ENCODE results near the gene PLA2G6. TPM values are rescaled to one million over a fixed set of nuclear protein-coding genes. Genes with fewer than 3 reads are reported as not detected.

PLA2G6 gene
- total and polyA plus RNA-seq, 2 of the 4 experiments (the other 2 are of a cell fraction), result 6.1 to 10.3 TPM

DNA sequence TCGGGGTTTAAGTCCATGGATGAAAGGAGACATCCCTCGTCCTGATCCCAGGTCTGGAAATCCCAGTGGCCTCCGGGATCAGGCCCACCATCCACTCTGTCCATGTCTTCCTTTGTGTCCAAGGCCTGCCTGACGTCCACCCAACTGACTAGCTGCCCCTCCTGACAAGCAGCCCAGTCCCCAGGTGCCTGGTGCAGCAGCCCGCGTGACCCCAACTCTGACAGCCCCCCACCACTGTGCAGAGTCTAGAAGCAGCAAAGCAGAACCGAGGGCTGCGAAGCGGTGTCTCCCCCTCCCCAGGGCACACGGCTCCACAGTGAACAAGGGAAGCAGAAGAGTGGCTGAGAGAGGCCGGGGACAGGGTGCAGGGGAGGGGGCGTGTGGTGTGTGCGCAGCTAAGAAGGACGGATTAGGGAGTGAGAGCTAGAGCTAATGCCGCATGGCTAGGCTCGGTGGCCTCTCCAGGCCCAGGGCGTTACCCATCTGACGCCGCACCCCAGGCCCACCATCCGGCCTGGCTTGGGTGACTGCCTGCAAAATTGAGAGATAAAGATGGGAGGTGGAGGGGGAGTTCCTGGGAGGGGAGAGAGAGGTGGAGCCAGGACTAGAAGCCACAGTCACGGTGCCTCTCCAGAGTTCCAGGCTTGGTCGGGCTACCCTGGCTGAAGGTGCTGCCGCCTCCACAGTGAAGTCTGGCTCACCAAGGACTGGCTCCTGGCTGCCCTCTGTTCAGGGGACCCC lies 54.5 kb downstream of the PLA2G6 start:
- Histone ChIP-seq H3K56ac (ENCODE audit: extremely low read depth, insufficient read depth, low read length) (no peak overlapping the region), H4K5ac (ENCODE audit: low read depth, low read length) (no peak overlapping the region), H2AK9ac (replicated peaks; ENCODE audit: low read depth, low read length, poor library complexity) (no peak overlapping the region), H3K36me3 (ENCODE audit: control insufficient read depth, insufficient read depth, low read length) (no peaks in the 10 kb centered on the region), H4K8ac (ENCODE audit: low read depth in 2 of 2, low read length in 2 of 2) (no peak overlapping the region), H3K18ac (ENCODE audit: low read depth, low read length) (no peak overlapping the region), H3K79me1 (ENCODE audit: low read depth in 1 of 2, low read length in 2 of 2) (no peaks in the 10 kb centered on the region), H2BK15ac (ENCODE audit: low read depth, low read length) (no peak overlapping the region), H4K20me1 (ENCODE audit: insufficient read depth, low read length) (no peaks in the 10 kb centered on the region), H3K27me3 (ENCODE audit: control insufficient read depth, insufficient read depth, low read length) (no peaks in the 10 kb centered on the region; the same call in 1 of the 2 replicates), H2AFZ (replicated peaks; ENCODE audit: low read length, poor library complexity) (no peak overlapping the region), H2AK5ac (ENCODE audit: low read depth, low read length) (no peak overlapping the region), H3K9me3 (ENCODE audit: control insufficient read depth, insufficient read depth, low read length) (no peaks in the 10 kb centered on the region), H3K4ac (ENCODE audit: low read depth, low read length) (no peak overlapping the region), H2BK5ac (ENCODE audit: low read depth, low read length, poor library complexity, severe bottlenecking) (no peak overlapping the region), H3K27ac (ENCODE audit: insufficient read depth, low read length) (no peak overlapping the region), H3K4me1 (ENCODE audit: control insufficient read depth, insufficient read depth, low read length) (no peaks in the 10 kb centered on the region), H3K9me1 (ENCODE audit: insufficient read depth, low read length) (peaks cover 4% of the 10 kb centered on the region), H2BK120ac (ENCODE audit: low read depth, low read length) (no peak overlapping the region), H3K4me2 (ENCODE audit: low read depth, low read length) (no peak overlapping the region), H3K23ac (ENCODE audit: low read depth, low read length) (no peak overlapping the region), H4K91ac (ENCODE audit: insufficient read depth, low read depth, low read length) (no peak overlapping the region), H3K9ac (ENCODE audit: low read depth, low read length) (no peak overlapping the region), H3K14ac (replicated peaks; ENCODE audit: low read depth, low read length) (no peak overlapping the region), H3K4me3 (ENCODE audit: insufficient read depth, low read depth, low read length) (no peak overlapping the region), H2BK20ac (ENCODE audit: low read depth, low read length) (no peak overlapping the region)
- ChIA-PET CTCF (no interaction called here), POLR2A (ENCODE audit: unreplicated experiment) (no interaction called here)
- intact Hi-C loops (cut with micrococcal nuclease) (no loop called here), dilution Hi-C loops (cut with HindIII; ENCODE audit: low sequenced_read_pairs, unreplicated experiment) (no loop called here), in situ Hi-C loops (cut with MboI; ENCODE audit: low sequenced_read_pairs) (no loop called here)
- DNase-seq, result no peak
- no peak for ATAC-seq (ENCODE audit: low read depth)
- BruUV-seq (replicated peaks), result no TSS peak
- WGBS, 2 experiments (ENCODE audit: extremely low coverage in 2 of 2, insufficient read length in 1 of 2), result 89% methylated on average over 5 of the region's 23 CpGs; no CpG with 5 or more reads in 1 of the 2 experiments
- TF ChIP-seq MAZ (IDR thresholded peaks at IDR 0.05; ENCODE audit: borderline replicate concordance, low read depth, low read length), result no peak
- no peak for TF ChIP-seq CHD1 (IDR thresholded peaks at IDR 0.05; ENCODE audit: low read depth, low read length)
- no peak for TF ChIP-seq RCOR1 (IDR thresholded peaks at IDR 0.05; ENCODE audit: insufficient replicate concordance, low read length)

Data from IMR-90 (cell line).